Brain microvascular endothelial cell (primary cell): ENCODE measurements around the gene GAPDH.
"Not testable (repeated sequence)": the region's sequence is repeated elsewhere in the genome, so short reads cannot be mapped to it uniquely, and the experiment has no call there.

Source experiments
- DNase-seq: peaks from one replicate; pipeline ENCODE4 v3.0.0-alpha.2; 2020
- H3K27ac ChIP-seq: fragments of 250-450 bp; sonication (Bioruptor Pico); 2 replicates; pipeline ENCODE4 v1.5.1; 2020; ENCODE audit warnings: mild to moderate bottlenecking, moderate library complexity
- H3K27me3 ChIP-seq: fragments of 250-450 bp; sonication (Bioruptor Pico); replicated peaks from 2 replicates; pipeline ENCODE4 v1.5.1; 2020; ENCODE audit warnings: mild to moderate bottlenecking
- H3K36me3 ChIP-seq: fragments of 250-450 bp; sonication (Bioruptor Pico); replicated peaks from 2 replicates; pipeline ENCODE4 v1.5.1; 2020; ENCODE audit warnings: mild to moderate bottlenecking
- H3K4me3 ChIP-seq: 2 replicates; pipeline ENCODE4 v1.5.1; 2011; ENCODE audit warnings: low read depth, mild to moderate bottlenecking, control low read depth, low read length, moderate library complexity
- in situ Hi-C: cut with HindIII; loops from 2 replicates; pipeline ENCODE4 v1.10.0; 2017; ENCODE audit warnings: low sequenced_read_pairs, low pct_ligation_motif_present
- TF ChIP-seq, protein P1 (sequence below): IDR thresholded peaks from 2 replicates; pipeline ENCODE4 v1.5.1; 2011; ENCODE audit warnings: low read depth, mild to moderate bottlenecking, moderate library complexity, low read length, control low read depth, inconsistent platforms; ENCODE audit errors: missing control alignments

The GAPDH gene

DNA sequence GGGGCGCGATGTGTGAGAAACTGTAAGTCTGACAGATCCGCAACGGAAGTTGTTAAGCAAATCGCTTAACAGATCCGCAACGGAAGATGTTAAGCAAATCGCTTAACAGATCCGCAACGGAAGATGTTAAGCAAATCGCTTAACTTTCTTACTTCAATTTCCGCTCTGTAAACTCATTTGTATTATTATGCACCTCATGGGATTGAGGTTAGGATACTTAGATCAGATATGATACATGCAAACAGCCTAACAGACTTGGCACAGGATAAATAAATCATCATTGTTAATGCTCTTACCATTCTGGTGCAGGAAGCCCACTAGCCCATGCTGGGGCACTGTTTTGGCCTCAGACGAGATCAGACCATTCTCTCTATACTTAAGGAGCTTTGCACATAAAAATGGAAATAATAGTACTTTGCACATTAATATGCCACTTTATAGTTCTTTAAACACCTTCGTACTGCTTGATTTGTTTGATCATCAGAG is 40.0 kb upstream of the GAPDH start:
- Histone ChIP-seq H3K27ac (peak overlapping the region; percentile 41), H3K36me3 (peaks cover 8% of the 10 kb centered on the region), H3K4me3 (peak overlapping the region; percentile 84), H3K27me3 (no peaks in the 10 kb centered on the region)
- TF ChIP-seq, protein P1, sequence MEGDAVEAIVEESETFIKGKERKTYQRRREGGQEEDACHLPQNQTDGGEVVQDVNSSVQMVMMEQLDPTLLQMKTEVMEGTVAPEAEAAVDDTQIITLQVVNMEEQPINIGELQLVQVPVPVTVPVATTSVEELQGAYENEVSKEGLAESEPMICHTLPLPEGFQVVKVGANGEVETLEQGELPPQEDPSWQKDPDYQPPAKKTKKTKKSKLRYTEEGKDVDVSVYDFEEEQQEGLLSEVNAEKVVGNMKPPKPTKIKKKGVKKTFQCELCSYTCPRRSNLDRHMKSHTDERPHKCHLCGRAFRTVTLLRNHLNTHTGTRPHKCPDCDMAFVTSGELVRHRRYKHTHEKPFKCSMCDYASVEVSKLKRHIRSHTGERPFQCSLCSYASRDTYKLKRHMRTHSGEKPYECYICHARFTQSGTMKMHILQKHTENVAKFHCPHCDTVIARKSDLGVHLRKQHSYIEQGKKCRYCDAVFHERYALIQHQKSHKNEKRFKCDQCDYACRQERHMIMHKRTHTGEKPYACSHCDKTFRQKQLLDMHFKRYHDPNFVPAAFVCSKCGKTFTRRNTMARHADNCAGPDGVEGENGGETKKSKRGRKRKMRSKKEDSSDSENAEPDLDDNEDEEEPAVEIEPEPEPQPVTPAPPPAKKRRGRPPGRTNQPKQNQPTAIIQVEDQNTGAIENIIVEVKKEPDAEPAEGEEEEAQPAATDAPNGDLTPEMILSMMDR: peak; percentile 43
- in situ Hi-C loops: no loop called here
- DNase-seq: peak; percentile 10

DNA sequence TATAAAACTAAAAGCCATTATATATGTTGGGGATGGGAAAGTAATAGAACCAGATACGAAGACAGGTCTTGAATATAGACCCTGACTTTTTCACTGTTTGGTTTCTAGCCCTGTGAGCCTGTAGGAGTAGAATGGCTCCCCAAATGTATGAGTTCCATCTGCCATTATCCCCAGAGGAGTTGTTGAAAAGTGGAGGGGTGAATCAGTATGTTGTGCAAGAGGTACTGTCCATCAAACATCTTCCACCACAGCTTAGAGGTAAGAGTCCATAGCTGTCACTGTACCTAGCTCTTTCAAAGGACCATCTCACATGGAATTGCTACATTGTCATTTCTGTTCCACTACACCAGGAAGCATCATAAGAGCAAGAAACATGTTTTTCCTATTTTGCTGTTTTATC is 39.3 kb upstream of the GAPDH start:
- Histone ChIP-seq H3K27ac (no peak overlapping the region), H3K27me3 (no peaks in the 10 kb centered on the region), H3K4me3 (peak overlapping the region; percentile 84), H3K36me3 (peaks cover 9% of the 10 kb centered on the region)
- in situ Hi-C loops: no loop called here
- TF ChIP-seq, protein P1: no peak
- DNase-seq: no peak

DNA sequence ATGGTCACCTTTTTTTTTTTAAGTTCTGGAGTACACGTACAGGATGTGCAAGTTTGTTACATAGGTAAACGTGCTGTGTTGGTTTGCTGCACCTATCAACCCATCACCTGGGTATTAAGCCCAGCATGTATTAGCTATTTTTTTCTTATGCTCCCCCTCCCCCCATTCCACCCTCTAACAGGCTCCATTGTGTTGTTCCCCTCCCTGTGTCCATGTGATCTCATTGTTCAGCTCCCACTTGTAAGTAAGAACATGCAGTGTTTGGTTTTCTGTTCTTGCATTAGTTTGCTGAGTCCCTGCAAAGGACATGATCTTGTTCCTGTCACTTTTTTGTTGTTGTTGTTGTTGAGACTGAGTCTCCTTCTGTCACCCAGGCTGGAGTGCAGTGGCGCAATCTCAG is 37.0 kb upstream of the GAPDH start:
- H3K4me3 ChIP-seq, DNase-seq, H3K27me3 ChIP-seq, in situ Hi-C loops, H3K27ac ChIP-seq, H3K36me3 ChIP-seq: not testable (repeated sequence)

DNA sequence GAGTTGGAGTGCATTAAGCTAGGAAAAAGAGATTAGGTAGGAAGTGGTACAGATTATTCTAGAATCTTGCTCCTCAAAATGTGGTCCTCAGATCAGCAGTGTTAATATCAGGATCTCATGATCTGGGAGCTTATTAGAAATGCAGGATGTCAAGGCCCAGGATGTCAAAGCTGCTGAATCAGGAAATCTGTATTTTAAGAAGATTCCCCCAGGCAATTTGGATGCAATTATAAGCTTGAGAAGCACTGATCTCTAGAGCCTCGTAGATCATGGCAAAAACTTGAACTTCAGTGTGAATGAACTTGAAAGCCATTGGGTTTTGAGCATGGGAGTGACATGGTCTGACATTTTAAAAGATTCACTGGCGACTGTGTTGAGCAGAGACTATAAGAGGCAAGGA is 33.9 kb upstream of the GAPDH start:
- Histone ChIP-seq H3K27ac (no peak overlapping the region), H3K36me3 (peaks cover 9% of the 10 kb centered on the region), H3K27me3 (no peaks in the 10 kb centered on the region), H3K4me3 (no peak overlapping the region)
- DNase-seq: no peak
- in situ Hi-C loops: no loop called here
- TF ChIP-seq, protein P1: no peak

DNA sequence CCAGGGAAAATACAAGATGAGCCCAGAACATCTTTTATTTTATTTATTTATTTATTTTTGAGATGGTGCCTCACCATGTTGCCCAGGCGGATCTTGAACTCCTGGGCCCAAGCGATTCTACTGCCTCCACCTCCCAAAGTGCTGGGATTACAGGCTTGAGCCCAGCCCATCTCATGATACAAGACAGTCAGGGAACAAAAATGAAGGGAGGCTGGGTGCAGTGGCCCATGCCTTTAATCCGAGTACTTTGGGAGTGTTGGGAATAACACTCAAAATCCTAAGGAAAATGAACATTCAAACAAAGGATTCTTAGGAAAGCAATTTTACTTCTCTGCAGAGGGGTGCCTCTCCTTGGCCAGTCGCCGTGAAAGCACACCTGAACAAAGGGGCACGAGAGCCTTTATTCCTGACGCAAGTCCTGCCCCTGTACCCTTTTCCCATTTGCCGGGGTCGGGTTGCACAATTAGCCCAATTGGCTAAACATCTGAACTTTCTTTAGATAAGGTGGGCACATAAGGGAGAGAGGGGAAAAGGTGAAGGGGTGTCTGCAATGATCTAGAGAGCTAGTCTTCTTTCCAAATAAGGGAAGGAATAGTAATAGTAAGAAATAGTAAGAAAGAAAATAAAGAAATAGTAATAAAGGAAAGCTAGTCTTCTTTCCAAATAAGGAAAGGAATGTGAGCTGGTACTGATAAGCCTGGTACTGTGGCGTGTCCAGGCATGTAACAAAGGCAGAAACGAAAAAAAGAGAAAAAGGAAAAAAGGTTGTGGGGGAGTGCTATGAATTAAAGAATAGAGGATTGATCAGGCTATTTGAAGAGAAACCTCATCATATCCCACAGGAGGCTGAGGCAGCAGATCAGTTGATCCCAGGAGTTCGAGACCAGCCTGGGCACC is 27.0 kb upstream of the GAPDH start:
- peak overlapping the region; percentile 53 for H3K27ac ChIP-seq
- no peak overlapping the region for H3K4me3 ChIP-seq
- in situ Hi-C loops: no loop called here
- TF ChIP-seq, protein P1: no peak
- peak; percentile 18 for DNase-seq
- H3K36me3 ChIP-seq: peaks cover 7% of the 10 kb centered on the region
- H3K27me3 ChIP-seq: no peaks in the 10 kb centered on the region

DNA sequence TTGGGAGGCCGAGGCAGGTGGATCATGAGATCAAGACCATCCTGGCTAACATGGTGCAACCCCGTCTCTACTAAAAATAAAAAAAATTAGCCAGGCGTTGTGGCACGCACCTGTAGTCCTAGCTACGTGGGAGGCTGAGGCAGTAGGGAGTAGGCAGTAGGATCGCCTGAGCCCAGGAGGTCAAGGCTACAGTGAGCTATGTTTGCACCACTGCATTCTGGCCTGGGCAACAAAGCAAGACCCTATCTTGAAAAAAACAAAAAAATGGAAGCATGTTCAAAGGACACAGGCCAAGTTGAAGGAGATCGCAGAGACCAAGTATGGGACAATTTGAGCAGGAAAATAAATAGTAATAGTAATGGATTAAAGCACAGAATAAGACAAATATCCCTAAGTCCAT is 26.2 kb upstream of the GAPDH start:
- Histone ChIP-seq H3K36me3 (peaks cover 10% of the 10 kb centered on the region), H3K27ac (peak overlapping the region; percentile 53), H3K27me3 (no peaks in the 10 kb centered on the region), H3K4me3 (no peak overlapping the region)
- TF ChIP-seq, protein P1: no peak
- no peak for DNase-seq
- in situ Hi-C loops: no loop called here
